HG03095 (cell line): Measurements from ENCODE around the gene CPED1.
"Not testable (repeated sequence)": the region's sequence is repeated elsewhere in the genome, so short reads cannot be mapped to it uniquely, and the experiment has no call there.

Experiments
- ATAC-seq: cut with Tn5 transposase; IDR thresholded peaks from one replicate; pipeline ENCODE4 v1.9.1; 2021; ENCODE audit warnings: moderate library complexity; ENCODE audit not compliant: unreplicated experiment

CPED1 gene

DNA sequence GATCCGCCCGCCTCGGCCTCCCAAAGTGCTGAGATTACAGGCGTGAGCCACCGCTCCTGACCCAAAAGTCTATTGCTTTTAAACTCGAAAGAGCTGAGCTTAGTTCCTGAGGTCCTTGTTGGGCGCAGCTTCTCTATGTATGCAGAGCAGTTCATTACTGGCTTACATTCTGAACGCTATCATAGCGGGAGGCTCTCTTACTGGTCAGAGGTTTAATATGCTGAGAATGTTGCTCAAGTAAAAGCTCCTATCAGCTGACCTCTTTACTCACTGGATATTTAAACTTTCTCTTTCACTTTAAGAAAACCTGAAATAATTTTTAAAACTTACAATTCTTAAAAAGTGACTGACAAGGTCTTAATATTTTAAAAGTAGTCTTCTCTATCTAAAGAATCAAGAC, 179.5 kb downstream of the CPED1 start:
- ATAC-seq, result no peak

- ATAC-seq, result no peak
These were observed 181.0 kb downstream of the CPED1 start for GRCh38 chr7:121169469-121169868.

- no peak for ATAC-seq
These were observed 184.0 kb downstream of the CPED1 start for GRCh38 chr7:121172484-121172883.

DNA sequence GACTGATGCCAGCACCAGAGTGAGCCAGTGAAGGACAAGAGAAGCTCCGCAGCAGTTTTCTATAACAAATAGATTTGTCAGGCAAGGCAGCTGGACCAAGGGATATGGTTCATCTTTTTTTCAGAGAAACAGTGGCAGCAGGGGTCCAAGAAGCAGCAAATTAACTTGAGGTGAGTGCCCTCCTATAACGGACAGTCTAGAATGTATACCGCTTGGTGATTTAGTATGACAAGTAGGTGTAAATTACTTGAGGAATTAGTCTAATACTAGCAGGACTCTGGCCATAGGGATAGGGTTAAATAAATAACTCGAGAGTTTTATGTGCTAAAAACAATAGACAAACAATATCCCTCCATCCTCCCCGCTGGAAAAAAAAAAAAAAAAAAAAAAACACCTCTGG, 187.3 kb downstream of the CPED1 start:
- no peak for ATAC-seq

- no peak for ATAC-seq
These were observed 189.9 kb downstream of the CPED1 start for GRCh38 chr7:121178452-121178851.

- ATAC-seq, result peak; percentile 46
These were observed 190.5 kb downstream of the CPED1 start for GRCh38 chr7:121178869-121179497.

- peak; percentile 91 for ATAC-seq
These were observed 192.0 kb downstream of the CPED1 start for GRCh38 chr7:121180436-121181063.

GRCh38 chr7:121181357-121181756, 192.8 kb downstream of the CPED1 start:
- ATAC-seq, result no peak

DNA sequence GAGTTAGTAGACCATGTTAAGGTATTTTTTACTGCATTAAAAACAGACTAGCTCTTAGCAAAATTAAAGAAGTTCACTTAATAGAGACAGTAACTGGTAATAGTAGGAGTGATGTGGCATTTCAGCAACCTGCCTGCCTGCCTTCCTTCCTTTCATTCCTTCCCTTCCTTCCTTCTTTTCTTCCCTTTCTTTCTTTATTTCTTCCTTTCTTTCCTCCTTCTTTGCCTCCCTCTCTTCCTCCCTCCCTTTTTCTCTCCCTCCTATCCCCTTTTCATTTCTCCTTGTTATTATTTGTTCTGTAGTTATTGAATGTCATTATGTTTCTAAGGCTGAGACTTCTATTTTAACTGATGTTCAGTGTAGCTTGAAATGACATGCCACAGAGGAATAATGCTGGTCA, 193.8 kb downstream of the CPED1 start:
- no peak for ATAC-seq

- ATAC-seq, result no peak
These were observed 194.4 kb downstream of the CPED1 start for GRCh38 chr7:121182902-121183301.

DNA sequence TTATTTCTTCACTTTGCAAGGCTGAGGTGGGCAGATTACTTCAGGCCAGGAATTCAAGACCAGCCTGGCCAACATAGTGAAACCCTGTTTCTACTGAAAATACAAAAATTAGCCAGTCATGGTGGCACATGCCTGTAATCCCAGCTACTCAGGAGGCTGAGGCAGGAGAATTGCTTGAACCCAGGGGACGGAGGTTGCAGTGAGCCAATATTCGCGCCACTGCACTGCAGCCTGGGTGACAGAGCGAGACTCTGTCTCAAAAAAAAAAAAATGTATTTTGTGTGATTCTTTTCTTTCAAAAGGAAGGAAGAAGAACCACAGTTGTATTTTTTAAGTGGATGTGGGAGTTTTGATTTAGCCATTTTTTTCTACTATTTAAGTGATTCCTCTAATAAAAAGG, 195.4 kb downstream of the CPED1 start:
- ATAC-seq, result not testable (repeated sequence)

DNA sequence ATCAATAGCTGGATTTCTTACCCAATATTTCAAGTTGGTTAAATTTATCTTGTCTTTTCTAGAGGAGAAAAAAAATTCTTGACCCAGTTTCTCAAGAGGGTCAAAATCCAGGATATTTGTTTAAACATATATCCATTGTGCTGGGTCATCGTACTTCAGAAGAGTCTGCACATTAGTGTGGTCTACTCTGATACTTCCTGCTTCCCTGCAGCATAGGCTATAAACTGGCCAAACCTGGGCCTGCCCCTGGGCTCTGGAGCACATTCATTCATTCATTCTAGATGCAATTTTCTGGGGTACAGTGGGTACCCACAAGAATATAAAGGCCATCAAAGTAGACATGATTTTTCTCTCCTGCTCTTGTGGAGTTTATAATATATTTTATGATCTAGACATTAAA, 198.2 kb downstream of the CPED1 start:
- no peak for ATAC-seq

DNA sequence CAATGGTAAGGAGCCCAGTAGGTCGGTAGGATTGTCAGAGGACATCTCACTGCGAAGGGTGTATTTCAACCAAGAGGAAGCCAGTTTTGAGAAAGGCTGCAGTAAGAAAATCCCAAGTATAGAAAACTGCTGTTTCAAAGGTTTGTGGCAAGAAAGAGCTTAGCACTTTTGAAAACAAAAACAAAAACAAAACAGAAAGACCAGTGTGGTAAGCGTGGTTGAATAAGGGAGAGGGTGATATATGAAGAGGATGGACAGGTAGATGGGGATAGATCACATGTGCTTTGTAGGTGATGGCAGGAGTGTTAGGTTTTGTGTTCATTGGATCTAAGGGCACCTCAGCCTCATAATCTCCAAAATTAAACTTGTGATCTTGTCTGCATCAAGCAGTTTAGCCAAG, 198.7 kb downstream of the CPED1 start:
- ATAC-seq, result peak; percentile 66

DNA sequence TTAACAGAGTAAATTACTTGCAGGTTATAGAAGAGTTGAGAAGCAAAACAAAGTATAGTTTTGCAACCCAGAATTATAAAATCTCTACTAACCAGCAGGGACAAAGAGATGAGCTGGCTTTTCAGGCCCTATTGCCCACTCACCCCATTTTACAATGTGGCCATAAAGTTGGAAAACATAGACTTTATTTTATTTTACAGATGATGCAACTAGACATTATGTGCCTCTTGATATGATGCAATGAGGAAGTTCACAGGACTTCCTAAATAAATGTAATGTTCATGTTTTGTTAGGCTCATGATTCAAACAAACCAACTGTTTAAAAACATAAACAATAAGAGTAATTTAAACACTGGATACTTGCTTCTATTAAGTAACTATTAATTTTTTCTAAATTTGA, 199.2 kb downstream of the CPED1 start:
- no peak for ATAC-seq

- no peak for ATAC-seq
These were observed 204.3 kb downstream of the CPED1 start for GRCh38 chr7:121192834-121193233.

DNA sequence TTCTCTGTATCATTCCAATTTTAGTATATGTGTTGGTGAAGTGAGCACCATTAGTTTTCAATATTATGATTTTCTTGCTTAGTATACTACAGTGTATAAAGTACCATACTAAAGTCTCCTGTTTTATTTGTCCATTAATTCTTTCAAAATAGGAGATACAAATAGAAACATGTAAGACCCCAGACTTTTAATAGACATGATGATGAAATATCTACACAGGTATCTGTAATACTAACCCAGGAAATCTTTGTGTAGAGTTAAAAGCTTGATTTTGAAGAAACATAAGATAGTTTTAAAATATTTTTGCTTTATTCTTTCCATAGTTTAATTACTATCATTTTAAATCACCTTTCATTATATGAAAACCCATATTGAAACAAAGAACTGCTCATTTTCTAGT, 206.5 kb downstream of the CPED1 start:
- ATAC-seq, result no peak

DNA sequence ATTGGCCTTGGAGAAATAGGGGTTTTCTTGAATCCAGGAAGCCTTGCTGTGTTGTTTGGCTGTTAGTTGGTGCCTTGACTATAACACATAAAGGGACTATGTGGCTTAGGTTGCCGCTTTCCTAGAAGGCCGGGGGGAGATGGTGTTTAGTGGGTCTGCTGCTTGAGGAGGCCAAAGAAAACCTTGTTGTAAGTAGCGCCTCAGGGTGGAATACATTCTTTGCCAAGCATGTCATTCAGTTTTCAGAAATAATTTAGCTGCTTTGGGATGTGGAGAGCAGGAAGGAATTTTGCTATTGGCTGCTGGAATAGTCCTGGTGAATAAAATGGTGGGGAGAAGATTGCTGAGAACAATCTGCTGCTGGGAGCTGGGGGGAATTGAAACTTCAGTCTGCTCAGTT, 207.4 kb downstream of the CPED1 start:
- no peak for ATAC-seq

- no peak for ATAC-seq
These were observed 207.8 kb downstream of the CPED1 start for GRCh38 chr7:121196286-121196685.

- no peak for ATAC-seq
These were observed 208.9 kb downstream of the CPED1 start for GRCh38 chr7:121197455-121197854.

DNA sequence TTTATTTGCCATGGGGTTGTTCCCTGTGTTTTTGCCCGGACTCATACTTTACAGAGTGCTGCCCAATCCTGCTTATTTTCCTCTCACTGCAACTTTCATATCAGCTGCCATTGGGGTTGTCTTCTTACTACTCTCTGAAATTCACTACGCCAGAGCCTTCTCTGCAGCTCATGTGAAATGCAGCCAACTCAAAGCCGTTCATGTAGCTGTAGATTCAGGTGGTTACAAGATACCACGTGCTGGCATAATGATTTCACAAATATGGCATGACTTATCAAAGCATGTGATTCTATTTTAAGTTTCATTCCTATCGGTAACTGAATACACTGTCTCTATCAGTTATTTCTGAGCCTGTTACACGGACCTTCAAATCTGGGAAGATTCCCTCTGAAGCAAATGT, 210.0 kb downstream of the CPED1 start:
- no peak for ATAC-seq

GRCh38 chr7:121202125-121202524, 213.6 kb downstream of the CPED1 start:
- no peak for ATAC-seq

DNA sequence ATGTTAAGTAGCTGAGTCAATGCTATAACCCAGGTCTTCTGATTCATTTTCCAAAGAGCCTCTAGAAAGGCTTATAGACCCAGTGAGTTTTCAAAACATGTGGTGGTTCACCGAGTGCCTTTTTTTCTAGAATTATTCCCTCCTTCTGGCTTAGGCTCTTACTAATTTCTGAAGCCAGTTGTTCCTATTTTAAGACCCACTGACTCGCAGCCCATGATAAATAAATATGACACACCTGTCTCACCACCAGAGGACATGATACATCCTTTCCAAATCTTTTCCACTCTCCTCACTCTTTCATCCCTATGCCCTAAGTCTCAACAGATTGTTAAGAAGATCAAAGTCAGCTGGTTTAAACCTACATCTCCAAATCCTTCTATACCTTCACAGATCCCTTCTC, 214.3 kb downstream of the CPED1 start:
- ATAC-seq, result no peak

DNA sequence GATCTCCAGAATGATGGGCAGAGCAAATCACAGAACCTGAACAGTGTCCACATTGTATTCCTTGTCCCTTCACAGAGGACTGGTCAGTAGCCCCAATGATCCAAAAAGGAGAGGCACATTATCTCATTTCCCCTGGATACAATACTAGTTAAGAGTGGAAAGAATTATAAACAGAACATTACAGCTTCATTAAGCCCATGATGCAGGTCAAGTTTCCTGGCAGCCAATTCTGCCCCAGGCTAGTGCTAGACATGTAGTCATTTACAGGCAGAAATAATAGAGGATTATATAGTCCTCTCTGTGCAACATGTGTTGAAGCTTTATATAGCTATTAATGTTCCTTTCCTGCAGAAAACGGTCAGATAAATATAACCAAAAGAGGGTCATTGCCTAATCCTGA, 216.0 kb downstream of the CPED1 start:
- ATAC-seq, result no peak
